A549 (cell line): ENCODE data around the gene SMAD5. TPM values are rescaled to one million over a fixed set of nuclear protein-coding genes. Genes with fewer than 3 reads are reported as not detected.

Experiments
- ATAC-seq, 2 experiments: fragments of 200-7000 bp in 1 of 2; fragments of >200 bp in 1 of 2; cut with Nextera tagmentation in 1 of 2; cut with Tn5 transposase in 1 of 2; 3 replicates each; pipeline versions ENCODE4 v1.8.0 to v1.9.1; 2018 to 2020; ENCODE audit warnings: mild to moderate bottlenecking in 1 of 2, moderate library complexity in 1 of 2
- CTCF ChIA-PET: fragments of 300-600 bp; sonication (Branson Sonifier 250); formaldehyde crosslinking; extraction: SDS; loops from one replicate; lab custom pipeline; 2021; ENCODE audit warnings: antibody characterized with exemption, inconsistent platforms; lab: Yijun Ruan, JAX
- POLR2A ChIA-PET: fragments of 350-600 bp; formaldehyde crosslinking; extraction: SDS; loops from one replicate; lab custom pipeline; 2021; ENCODE audit warnings: antibody characterized with exemption, inconsistent platforms; lab: Yijun Ruan, JAX
- DNase-seq, 2 experiments: peaks; one replicate each; pipeline versions ENCODE4 v3.0.0 to v3.0.0-alpha.2; 2011 to 2016; ENCODE audit warnings: low read depth in 1 of 2, low spot score in 1 of 2
- FAIRE-seq: peaks from 2 replicates; lab custom pipeline; 2011; peaks lifted over from hg19 to GRCh38; lab: Jason Lieb, UNC
- H3K27ac ChIP-seq, 2 experiments: fragments of >200 bp; sonication (Bioruptor Twin); formaldehyde crosslinking; 3 replicates each; pipeline ENCODE4 v1.5.1; 2016 to 2017
- H3K4me1 ChIP-seq: fragments of >200 bp; sonication (Bioruptor Twin); formaldehyde crosslinking; 3 replicates; pipeline ENCODE4 v1.6.1; 2016
- H3K4me2 ChIP-seq: fragments of >200 bp; sonication (Bioruptor Twin); formaldehyde crosslinking; 3 replicates; pipeline ENCODE4 v1.6.1; 2016
- H3K4me3 ChIP-seq: fragments of >200 bp; sonication (Bioruptor Twin); formaldehyde crosslinking; 3 replicates; pipeline ENCODE4 v1.5.1; 2016
- H3K9me3 ChIP-seq: fragments of >200 bp; sonication (Bioruptor Twin); formaldehyde crosslinking; 3 replicates; pipeline ENCODE4 v1.6.1; 2016
- CBX8 ChIP-seq: fragments of 200-600 bp; sonication (generic); IDR thresholded peaks from 2 replicates; pipeline ENCODE4 v1.6.1; 2016
- CHD2 ChIP-seq: fragments of 150-350 bp; IDR thresholded peaks from 2 replicates; pipeline ENCODE4 v1.6.1; 2014; ENCODE audit warnings: low read length; ENCODE audit not compliant: partially characterized antibody
- CHD4 ChIP-seq: fragments of 200-600 bp; sonication (generic); IDR thresholded peaks from 2 replicates; pipeline ENCODE4 v1.6.1; 2016; ENCODE audit warnings: antibody characterized with exemption, mild to moderate bottlenecking, borderline replicate concordance
- FOXS1 ChIP-seq: fragments of 250-450 bp; sonication (Bioruptor Pico); IDR thresholded peaks from 2 replicates; pipeline ENCODE4 v1.5.0; 2020; ENCODE audit warnings: mild to moderate bottlenecking, moderate library complexity
- GATA3 ChIP-seq: IDR thresholded peaks from 2 replicates; pipeline ENCODE4 v1.6.1; 2012; ENCODE audit warnings: borderline replicate concordance
- HEYL ChIP-seq: fragments of 250-450 bp; sonication (Bioruptor Pico); IDR thresholded peaks from 2 replicates; pipeline ENCODE4 v1.8.0; 2021; ENCODE audit warnings: mild to moderate bottlenecking, moderate library complexity
- JUN ChIP-seq, 2 experiments: fragments of >200 bp; sonication (Bioruptor Twin); formaldehyde crosslinking; IDR thresholded peaks; 2 replicates in 1 of 2; 3 replicates in 1 of 2; pipeline ENCODE4 v1.6.1; 2016 to 2017
- KDM1A ChIP-seq: fragments of 200-600 bp; sonication (generic); IDR thresholded peaks from 2 replicates; pipeline ENCODE4 v1.6.1; 2016; ENCODE audit warnings: low read depth, mild to moderate bottlenecking
- MAFK ChIP-seq: fragments of 450-650 bp; IDR thresholded peaks from 2 replicates; pipeline ENCODE4 v1.6.1; 2014; ENCODE audit not compliant: partially characterized antibody
- NFE2L2 ChIP-seq: fragments of 150-350 bp; conservative IDR thresholded peaks from 2 replicates; pipeline ENCODE4 v1.6.1; 2014; ENCODE audit warnings: low read length
- RARB ChIP-seq: fragments of 250-450 bp; sonication (Bioruptor Pico); IDR thresholded peaks from 2 replicates; pipeline ENCODE4 v1.8.0; 2021; ENCODE audit warnings: mild to moderate bottlenecking, moderate library complexity
- REST ChIP-seq: fragments of 200-600 bp; sonication (generic); IDR thresholded peaks from 2 replicates; pipeline ENCODE4 v1.6.1; 2016; ENCODE audit warnings: antibody characterized with exemption, mild to moderate bottlenecking, moderate library complexity
- SREBF2 ChIP-seq: fragments of 450-650 bp; IDR thresholded peaks from 2 replicates; pipeline ENCODE4 v1.6.1; 2014; ENCODE audit warnings: mild to moderate bottlenecking, moderate library complexity
- ZC3H11A ChIP-seq: fragments of 450-650 bp; IDR thresholded peaks from 2 replicates; pipeline ENCODE4 v1.6.1; 2014; ENCODE audit warnings: antibody characterized with exemption, mild to moderate bottlenecking
- WGBS: methylation state at CpG from one replicate; pipeline ENCODE4 v1.1.6; 2017; ENCODE audit errors: missing lambda C conversion rate; 5-methylcytosine and 5-hydroxymethylcytosine counted together
- polyA plus RNA-seq, 4 experiments: library from polyadenylated mRNA; depleted of rRNA in 3 of 4; stranded (reverse); fragments of >200 nt; fragmentation: RNase III in 1 of 4; extraction: RNeasy Plus Mini Kit Qiagen cat#74134 plus additional on column Dnase treatment in 1 of 4; gene quantifications; 2 replicates in 3 of 4; 3 replicates in 1 of 4; pipeline ENCODE4 v1.2.3, GENCODE V29; 2011 to 2017
- TF ChIP-seq, protein P1 (sequence below): fragments of 150-350 bp; IDR thresholded peaks from 2 replicates; pipeline ENCODE4 v1.6.1; 2014; ENCODE audit warnings: low read depth, mild to moderate bottlenecking, low read length
- TF ChIP-seq, protein P2 (sequence below): IDR thresholded peaks from 2 replicates; pipeline ENCODE4 v1.6.1; 2012
- TF ChIP-seq, protein P3 (sequence below): fragments of 450-650 bp; IDR thresholded peaks from 2 replicates; pipeline ENCODE4 v1.6.1; 2014; ENCODE audit warnings: antibody characterized with exemption

Gene SMAD5
- polyA plus RNA-seq, 2 of the 4 experiments (the other 2 are of a cell fraction) = 17.1 to 101 TPM

DNA sequence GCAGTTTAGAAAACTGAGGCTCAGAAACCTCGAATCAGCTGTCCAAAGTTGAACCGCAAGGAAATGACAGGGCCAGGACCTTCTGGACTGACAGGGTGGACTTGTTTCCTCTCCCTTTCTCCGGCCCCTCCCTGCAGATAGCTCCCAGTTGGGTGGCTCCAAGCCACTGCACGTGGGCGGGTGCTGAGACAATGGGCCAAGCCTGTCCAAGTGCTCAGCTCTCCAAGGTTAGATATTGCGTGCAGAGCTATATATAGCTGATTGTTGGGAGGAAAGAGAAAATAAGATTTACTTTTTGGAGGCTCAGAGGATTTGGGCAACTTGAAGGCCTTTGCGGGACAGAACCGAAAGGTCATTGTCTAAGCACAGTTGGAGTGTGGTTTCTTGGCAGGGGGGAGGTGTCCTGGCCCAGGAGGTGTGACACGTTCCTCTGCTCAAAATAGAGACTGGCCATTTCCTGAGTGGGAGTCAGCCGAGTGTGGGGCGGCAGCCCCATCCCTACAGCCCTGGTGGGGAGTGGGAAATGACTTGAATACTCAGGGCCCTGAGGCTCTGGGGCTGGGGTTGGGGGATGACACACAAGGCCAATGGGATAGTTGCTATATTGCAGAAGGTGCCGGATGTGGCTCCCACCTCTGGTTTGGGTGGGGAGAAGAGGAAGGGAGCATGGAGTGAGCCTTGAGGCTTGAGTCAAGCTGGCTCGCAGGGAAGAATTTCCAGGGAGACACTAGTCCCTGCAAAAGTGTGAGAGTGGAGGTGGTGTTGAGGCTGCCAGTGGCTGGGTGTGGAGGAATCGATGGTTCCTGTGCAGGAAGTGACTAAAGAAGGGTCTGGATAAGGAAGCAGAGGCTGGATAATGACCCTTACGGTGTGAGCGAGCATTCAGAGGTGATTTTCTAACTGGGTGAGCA is 44.4 kb upstream of the SMAD5 start:
- Histone ChIP-seq H3K4me2 (no peak overlapping the region), H3K27ac (no peak overlapping the region), H3K9me3 (no peaks in the 10 kb centered on the region)
- DNase-seq (no peak), FAIRE-seq (no peak)
- TF ChIP-seq CBX8 (no peak), CHD2 (no peak), GATA3 (no peak), CHD4 (no peak), RARB (CRISPR knock-in tag) (no peak), MAFK (no peak), HEYL (CRISPR knock-in tag) (no peak), SREBF2 (no peak), KDM1A (no peak), ZC3H11A (no peak)
- TF ChIP-seq, protein P1, sequence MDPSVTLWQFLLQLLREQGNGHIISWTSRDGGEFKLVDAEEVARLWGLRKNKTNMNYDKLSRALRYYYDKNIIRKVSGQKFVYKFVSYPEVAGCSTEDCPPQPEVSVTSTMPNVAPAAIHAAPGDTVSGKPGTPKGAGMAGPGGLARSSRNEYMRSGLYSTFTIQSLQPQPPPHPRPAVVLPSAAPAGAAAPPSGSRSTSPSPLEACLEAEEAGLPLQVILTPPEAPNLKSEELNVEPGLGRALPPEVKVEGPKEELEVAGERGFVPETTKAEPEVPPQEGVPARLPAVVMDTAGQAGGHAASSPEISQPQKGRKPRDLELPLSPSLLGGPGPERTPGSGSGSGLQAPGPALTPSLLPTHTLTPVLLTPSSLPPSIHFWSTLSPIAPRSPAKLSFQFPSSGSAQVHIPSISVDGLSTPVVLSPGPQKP = no peak
- TF ChIP-seq, protein P2, sequence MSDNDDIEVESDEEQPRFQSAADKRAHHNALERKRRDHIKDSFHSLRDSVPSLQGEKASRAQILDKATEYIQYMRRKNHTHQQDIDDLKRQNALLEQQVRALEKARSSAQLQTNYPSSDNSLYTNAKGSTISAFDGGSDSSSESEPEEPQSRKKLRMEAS = no peak
- TF ChIP-seq, all 56 proteins: peak for 0
- CTCF ChIA-PET = interaction anchor here (0.6 to 3.2 kb wide), 5 partner anchors 12 to 200 kb away, joined by 3 to 7 read pairs (median 3); no protein-coding TSS in a partner anchor
- POLR2A ChIA-PET = no interaction called here
- WGBS = 83% methylated on average over 16 of the region's 16 CpGs
- H3K4me3 ChIP-seq = no peak overlapping the region
- ATAC-seq = no peak
- H3K4me1 ChIP-seq = peaks cover under 1% of the 10 kb centered on the region; the same call in 2 of the 3 replicates

GRCh38 chr5:136089791-136090190 is 42.9 kb upstream of the SMAD5 start:
- Histone ChIP-seq H3K4me2 (no peak overlapping the region), H3K4me1 (peaks cover 16% of the 10 kb centered on the region), H3K27ac (no peak overlapping the region), H3K9me3 (no peaks in the 10 kb centered on the region), H3K4me3 (no peak overlapping the region)
- no peak for DNase-seq
- 81% methylated on average over 7 of the region's 7 CpGs for WGBS
- ChIA-PET CTCF (interaction anchor here (0.7 to 1.7 kb wide), 4 partner anchors 11 to 122 kb away, joined by 3 to 4 read pairs (median 3); no protein-coding TSS in a partner anchor), POLR2A (no interaction called here)
- TF ChIP-seq REST (0 out of 2 replicates have a peak, but pooled peaks have one; percentile 30), NFE2L2 (no peak), JUN (IDR thresholded peaks at IDR 0.05) (no peak)
- FAIRE-seq = no peak
- ATAC-seq = 0 out of 6 replicates have a peak, but pooled peaks of 1 of the 2 experiments have one; percentile 23

- FAIRE-seq = no peak
- ChIA-PET POLR2A (no interaction called here), CTCF (interaction anchor here (0.7 to 1.7 kb wide), 3 partner anchors 10 to 122 kb away, joined by 3 to 4 read pairs (median 3); no protein-coding TSS in a partner anchor)
- no peak for ATAC-seq
- no peak for DNase-seq
- H3K9me3 ChIP-seq = no peaks in the 10 kb centered on the region
- H3K4me2 ChIP-seq = no peak overlapping the region
- TF ChIP-seq GATA3 = no peak
- TF ChIP-seq, protein P3, sequence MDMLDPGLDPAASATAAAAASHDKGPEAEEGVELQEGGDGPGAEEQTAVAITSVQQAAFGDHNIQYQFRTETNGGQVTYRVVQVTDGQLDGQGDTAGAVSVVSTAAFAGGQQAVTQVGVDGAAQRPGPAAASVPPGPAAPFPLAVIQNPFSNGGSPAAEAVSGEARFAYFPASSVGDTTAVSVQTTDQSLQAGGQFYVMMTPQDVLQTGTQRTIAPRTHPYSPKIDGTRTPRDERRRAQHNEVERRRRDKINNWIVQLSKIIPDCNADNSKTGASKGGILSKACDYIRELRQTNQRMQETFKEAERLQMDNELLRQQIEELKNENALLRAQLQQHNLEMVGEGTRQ = no peak
- TF ChIP-seq RARB (CRISPR knock-in tag) = no peak
- no peak for TF ChIP-seq FOXS1
- H3K4me1 ChIP-seq = peaks cover 20% of the 10 kb centered on the region
- 65% methylated on average over 4 of the region's 4 CpGs for WGBS
- no peak overlapping the region for H3K27ac ChIP-seq
- no peak overlapping the region for H3K4me3 ChIP-seq
These were observed 42.3 kb upstream of the SMAD5 start for GRCh38 chr5:136090319-136090718.
